ENCODE results near the gene SATB1. TPM values are rescaled to one million over a fixed set of nuclear protein-coding genes. Genes with fewer than 3 reads are reported as not detected.

SATB1 gene
- total and polyA plus RNA-seq, 2 experiments from 2014 or later: 17.4 to 28.9 TPM

DNA sequence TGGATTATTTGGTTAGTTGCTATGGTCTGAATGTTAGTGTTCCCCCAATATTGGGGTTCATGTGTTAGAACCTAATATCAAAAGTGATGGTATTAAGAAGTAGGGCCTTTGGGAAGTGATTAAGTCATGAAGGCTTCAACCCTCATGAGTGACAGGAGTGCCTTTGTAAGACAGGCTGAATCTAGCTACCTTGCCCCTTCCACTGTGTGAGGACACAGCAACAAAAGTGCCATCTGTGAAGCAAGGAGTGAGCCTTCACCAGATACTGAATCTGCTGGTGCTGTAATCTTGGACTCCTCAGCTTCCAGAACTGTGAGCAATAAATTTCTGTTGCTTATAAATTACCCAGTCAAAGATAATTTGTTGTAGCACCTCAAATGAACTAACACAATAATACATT is 22.6 kb upstream of the SATB1 start (continued):
- TF ChIP-seq, protein P1, sequence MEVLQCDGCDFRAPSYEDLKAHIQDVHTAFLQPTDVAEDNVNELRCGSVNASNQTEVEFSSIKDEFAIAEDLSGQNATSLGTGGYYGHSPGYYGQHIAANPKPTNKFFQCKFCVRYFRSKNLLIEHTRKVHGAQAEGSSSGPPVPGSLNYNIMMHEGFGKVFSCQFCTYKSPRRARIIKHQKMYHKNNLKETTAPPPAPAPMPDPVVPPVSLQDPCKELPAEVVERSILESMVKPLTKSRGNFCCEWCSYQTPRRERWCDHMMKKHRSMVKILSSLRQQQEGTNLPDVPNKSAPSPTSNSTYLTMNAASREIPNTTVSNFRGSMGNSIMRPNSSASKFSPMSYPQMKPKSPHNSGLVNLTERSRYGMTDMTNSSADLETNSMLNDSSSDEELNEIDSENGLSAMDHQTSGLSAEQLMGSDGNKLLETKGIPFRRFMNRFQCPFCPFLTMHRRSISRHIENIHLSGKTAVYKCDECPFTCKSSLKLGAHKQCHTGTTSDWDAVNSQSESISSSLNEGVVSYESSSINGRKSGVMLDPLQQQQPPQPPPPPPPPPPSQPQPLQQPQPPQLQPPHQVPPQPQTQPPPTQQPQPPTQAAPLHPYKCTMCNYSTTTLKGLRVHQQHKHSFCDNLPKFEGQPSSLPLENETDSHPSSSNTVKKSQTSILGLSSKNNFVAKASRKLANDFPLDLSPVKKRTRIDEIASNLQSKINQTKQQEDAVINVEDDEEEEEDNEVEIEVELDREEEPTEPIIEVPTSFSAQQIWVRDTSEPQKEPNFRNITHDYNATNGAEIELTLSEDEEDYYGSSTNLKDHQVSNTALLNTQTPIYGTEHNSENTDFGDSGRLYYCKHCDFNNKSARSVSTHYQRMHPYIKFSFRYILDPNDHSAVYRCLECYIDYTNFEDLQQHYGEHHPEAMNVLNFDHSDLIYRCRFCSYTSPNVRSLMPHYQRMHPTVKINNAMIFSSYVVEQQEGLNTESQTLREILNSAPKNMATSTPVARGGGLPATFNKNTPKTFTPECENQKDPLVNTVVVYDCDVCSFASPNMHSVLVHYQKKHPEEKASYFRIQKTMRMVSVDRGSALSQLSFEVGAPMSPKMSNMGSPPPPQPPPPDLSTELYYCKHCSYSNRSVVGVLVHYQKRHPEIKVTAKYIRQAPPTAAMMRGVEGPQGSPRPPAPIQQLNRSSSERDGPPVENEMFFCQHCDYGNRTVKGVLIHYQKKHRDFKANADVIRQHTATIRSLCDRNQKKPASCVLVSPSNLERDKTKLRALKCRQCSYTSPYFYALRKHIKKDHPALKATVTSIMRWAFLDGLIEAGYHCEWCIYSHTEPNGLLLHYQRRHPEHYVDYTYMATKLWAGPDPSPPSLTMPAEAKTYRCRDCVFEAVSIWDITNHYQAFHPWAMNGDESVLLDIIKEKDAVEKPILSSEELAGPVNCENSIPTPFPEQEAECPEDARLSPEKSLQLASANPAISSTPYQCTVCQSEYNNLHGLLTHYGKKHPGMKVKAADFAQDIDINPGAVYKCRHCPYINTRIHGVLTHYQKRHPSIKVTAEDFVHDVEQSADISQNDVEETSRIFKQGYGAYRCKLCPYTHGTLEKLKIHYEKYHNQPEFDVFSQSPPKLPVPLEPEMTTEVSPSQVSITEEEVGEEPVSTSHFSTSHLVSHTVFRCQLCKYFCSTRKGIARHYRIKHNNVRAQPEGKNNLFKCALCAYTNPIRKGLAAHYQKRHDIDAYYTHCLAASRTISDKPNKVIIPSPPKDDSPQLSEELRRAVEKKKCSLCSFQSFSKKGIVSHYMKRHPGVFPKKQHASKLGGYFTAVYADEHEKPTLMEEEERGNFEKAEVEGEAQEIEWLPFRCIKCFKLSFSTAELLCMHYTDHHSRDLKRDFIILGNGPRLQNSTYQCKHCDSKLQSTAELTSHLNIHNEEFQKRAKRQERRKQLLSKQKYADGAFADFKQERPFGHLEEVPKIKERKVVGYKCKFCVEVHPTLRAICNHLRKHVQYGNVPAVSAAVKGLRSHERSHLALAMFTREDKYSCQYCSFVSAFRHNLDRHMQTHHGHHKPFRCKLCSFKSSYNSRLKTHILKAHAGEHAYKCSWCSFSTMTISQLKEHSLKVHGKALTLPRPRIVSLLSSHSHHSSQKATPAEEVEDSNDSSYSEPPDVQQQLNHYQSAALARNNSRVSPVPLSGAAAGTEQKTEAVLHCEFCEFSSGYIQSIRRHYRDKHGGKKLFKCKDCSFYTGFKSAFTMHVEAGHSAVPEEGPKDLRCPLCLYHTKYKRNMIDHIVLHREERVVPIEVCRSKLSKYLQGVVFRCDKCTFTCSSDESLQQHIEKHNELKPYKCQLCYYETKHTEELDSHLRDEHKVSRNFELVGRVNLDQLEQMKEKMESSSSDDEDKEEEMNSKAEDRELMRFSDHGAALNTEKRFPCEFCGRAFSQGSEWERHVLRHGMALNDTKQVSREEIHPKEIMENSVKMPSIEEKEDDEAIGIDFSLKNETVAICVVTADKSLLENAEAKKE (CRISPR knock-in tag; IDR thresholded peaks at IDR 0.05): no peak
- TF ChIP-seq JUNB (IDR thresholded peaks at IDR 0.05; ENCODE audit: unreplicated experiment) (no peak), POLR2AphosphoS5 (IDR thresholded peaks at IDR 0.05; ENCODE audit: low read depth) (no peak), NANOG (IDR thresholded peaks at IDR 0.05; ENCODE audit: borderline replicate concordance) (no peak), EZH2phosphoT487 (IDR thresholded peaks at IDR 0.05; ENCODE audit: unreplicated experiment) (no peak), STAT1 (IDR thresholded peaks at IDR 0.05; ENCODE audit: unreplicated experiment) (no peak)
- TF ChIP-seq, protein P2, sequence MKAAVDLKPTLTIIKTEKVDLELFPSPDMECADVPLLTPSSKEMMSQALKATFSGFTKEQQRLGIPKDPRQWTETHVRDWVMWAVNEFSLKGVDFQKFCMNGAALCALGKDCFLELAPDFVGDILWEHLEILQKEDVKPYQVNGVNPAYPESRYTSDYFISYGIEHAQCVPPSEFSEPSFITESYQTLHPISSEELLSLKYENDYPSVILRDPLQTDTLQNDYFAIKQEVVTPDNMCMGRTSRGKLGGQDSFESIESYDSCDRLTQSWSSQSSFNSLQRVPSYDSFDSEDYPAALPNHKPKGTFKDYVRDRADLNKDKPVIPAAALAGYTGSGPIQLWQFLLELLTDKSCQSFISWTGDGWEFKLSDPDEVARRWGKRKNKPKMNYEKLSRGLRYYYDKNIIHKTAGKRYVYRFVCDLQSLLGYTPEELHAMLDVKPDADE (IDR thresholded peaks at IDR 0.05): no peak
- TF ChIP-seq, protein P3, sequence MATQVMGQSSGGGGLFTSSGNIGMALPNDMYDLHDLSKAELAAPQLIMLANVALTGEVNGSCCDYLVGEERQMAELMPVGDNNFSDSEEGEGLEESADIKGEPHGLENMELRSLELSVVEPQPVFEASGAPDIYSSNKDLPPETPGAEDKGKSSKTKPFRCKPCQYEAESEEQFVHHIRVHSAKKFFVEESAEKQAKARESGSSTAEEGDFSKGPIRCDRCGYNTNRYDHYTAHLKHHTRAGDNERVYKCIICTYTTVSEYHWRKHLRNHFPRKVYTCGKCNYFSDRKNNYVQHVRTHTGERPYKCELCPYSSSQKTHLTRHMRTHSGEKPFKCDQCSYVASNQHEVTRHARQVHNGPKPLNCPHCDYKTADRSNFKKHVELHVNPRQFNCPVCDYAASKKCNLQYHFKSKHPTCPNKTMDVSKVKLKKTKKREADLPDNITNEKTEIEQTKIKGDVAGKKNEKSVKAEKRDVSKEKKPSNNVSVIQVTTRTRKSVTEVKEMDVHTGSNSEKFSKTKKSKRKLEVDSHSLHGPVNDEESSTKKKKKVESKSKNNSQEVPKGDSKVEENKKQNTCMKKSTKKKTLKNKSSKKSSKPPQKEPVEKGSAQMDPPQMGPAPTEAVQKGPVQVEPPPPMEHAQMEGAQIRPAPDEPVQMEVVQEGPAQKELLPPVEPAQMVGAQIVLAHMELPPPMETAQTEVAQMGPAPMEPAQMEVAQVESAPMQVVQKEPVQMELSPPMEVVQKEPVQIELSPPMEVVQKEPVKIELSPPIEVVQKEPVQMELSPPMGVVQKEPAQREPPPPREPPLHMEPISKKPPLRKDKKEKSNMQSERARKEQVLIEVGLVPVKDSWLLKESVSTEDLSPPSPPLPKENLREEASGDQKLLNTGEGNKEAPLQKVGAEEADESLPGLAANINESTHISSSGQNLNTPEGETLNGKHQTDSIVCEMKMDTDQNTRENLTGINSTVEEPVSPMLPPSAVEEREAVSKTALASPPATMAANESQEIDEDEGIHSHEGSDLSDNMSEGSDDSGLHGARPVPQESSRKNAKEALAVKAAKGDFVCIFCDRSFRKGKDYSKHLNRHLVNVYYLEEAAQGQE (IDR thresholded peaks at IDR 0.05; ENCODE audit: unreplicated experiment): no peak
